A204.1 (cell line): ENCODE data around the gene CLEC10A.
"Not testable (repeated sequence)": the region's sequence is repeated elsewhere in the genome, so short reads cannot be mapped to it uniquely, and the experiment has no call there.

ENCODE experiments used
- FAIRE-seq: peaks from 2 replicates; lab custom pipeline; 2012; peaks lifted over from hg19 to GRCh38; lab: Jason Lieb, UNC

CLEC10A gene

GRCh38 chr17:7079581-7080455 lies at the start of gene CLEC10A:
CLEC10A (minus strand) TSS chr17:7080251; CDS start chr17:7078812, 1,439 bp downstream.
- no peak for FAIRE-seq

- FAIRE-seq: no peak
These were observed 49.3 kb upstream of the CLEC10A start for GRCh38 chr17:7129311-7129710.

GRCh38 chr17:7128160-7128559 lies 48.1 kb upstream of the CLEC10A start:
- no peak for FAIRE-seq

GRCh38 chr17:7127501-7127900 lies 47.5 kb upstream of the CLEC10A start:
- FAIRE-seq: not testable (repeated sequence)

- FAIRE-seq: not testable (repeated sequence)
These were observed 46.3 kb upstream of the CLEC10A start for GRCh38 chr17:7126386-7126785.

- FAIRE-seq: no peak
These were observed 44.9 kb upstream of the CLEC10A start for GRCh38 chr17:7124923-7125322.

GRCh38 chr17:7123844-7124243 lies 43.8 kb upstream of the CLEC10A start:
- no peak for FAIRE-seq

- no peak for FAIRE-seq
These were observed 42.3 kb upstream of the CLEC10A start for GRCh38 chr17:7122381-7122780.

- FAIRE-seq: not testable (repeated sequence)
These were observed 40.6 kb upstream of the CLEC10A start for GRCh38 chr17:7120635-7121034.

GRCh38 chr17:7120123-7120522 lies 40.1 kb upstream of the CLEC10A start:
- FAIRE-seq: no peak

- FAIRE-seq: no peak
These were observed 39.3 kb upstream of the CLEC10A start for GRCh38 chr17:7119314-7119713.

GRCh38 chr17:7114875-7115614 lies 35.0 kb upstream of the CLEC10A start:
- no peak for FAIRE-seq

GRCh38 chr17:7114241-7114874 lies 34.3 kb upstream of the CLEC10A start, which contains the start of gene ASGR2:
ASGR2 (minus strand) TSS chr17:7114822; CDS start chr17:7114240, 582 bp downstream.
- no peak for FAIRE-seq

GRCh38 chr17:7113273-7114071 lies 33.4 kb upstream of the CLEC10A start:
- FAIRE-seq: no peak

- no peak for FAIRE-seq
These were observed 32.6 kb upstream of the CLEC10A start for GRCh38 chr17:7112510-7113108.

- no peak for FAIRE-seq
These were observed 31.9 kb upstream of the CLEC10A start for GRCh38 chr17:7111784-7112509.

- no peak for FAIRE-seq
These were observed 30.7 kb upstream of the CLEC10A start for GRCh38 chr17:7110617-7111306.

GRCh38 chr17:7109461-7110322 lies 29.6 kb upstream of the CLEC10A start:
- FAIRE-seq: no peak

GRCh38 chr17:7108981-7109380 lies 28.9 kb upstream of the CLEC10A start:
- FAIRE-seq: no peak
